ENCODE results near the gene TRIP13.

- TF ChIP-seq, protein P1, sequence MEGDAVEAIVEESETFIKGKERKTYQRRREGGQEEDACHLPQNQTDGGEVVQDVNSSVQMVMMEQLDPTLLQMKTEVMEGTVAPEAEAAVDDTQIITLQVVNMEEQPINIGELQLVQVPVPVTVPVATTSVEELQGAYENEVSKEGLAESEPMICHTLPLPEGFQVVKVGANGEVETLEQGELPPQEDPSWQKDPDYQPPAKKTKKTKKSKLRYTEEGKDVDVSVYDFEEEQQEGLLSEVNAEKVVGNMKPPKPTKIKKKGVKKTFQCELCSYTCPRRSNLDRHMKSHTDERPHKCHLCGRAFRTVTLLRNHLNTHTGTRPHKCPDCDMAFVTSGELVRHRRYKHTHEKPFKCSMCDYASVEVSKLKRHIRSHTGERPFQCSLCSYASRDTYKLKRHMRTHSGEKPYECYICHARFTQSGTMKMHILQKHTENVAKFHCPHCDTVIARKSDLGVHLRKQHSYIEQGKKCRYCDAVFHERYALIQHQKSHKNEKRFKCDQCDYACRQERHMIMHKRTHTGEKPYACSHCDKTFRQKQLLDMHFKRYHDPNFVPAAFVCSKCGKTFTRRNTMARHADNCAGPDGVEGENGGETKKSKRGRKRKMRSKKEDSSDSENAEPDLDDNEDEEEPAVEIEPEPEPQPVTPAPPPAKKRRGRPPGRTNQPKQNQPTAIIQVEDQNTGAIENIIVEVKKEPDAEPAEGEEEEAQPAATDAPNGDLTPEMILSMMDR (conservative IDR thresholded peaks at IDR 0.05; ENCODE audit: low read depth, low read length): no peak
- TF ChIP-seq CHD1 (IDR thresholded peaks at IDR 0.05; ENCODE audit: low read depth, low read length) (no peak), POLR2A (IDR thresholded peaks at IDR 0.05; ENCODE audit: low read depth, low read length) (no peak), MAZ (IDR thresholded peaks at IDR 0.05; ENCODE audit: borderline replicate concordance, low read depth, low read length) (no peak), MXI1 (IDR thresholded peaks at IDR 0.05; ENCODE audit: borderline replicate concordance, low read depth, low read length) (no peak), RAD21 (IDR thresholded peaks at IDR 0.05; ENCODE audit: low read length) (no peak), BHLHE40 (IDR thresholded peaks at IDR 0.05; ENCODE audit: low read depth, low read length) (no peak), CEBPB (IDR thresholded peaks at IDR 0.05; ENCODE audit: low read depth, low read length) (no peak), SMC3 (IDR thresholded peaks at IDR 0.05; ENCODE audit: low read depth, low read length) (no peak), NFE2L2 (IDR thresholded peaks at IDR 0.05; ENCODE audit: low read depth, low read length) (no peak)
- TF ChIP-seq, protein P2, sequence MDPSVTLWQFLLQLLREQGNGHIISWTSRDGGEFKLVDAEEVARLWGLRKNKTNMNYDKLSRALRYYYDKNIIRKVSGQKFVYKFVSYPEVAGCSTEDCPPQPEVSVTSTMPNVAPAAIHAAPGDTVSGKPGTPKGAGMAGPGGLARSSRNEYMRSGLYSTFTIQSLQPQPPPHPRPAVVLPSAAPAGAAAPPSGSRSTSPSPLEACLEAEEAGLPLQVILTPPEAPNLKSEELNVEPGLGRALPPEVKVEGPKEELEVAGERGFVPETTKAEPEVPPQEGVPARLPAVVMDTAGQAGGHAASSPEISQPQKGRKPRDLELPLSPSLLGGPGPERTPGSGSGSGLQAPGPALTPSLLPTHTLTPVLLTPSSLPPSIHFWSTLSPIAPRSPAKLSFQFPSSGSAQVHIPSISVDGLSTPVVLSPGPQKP (IDR thresholded peaks at IDR 0.05; ENCODE audit: borderline replicate concordance, low read depth, low read length): no peak
- TF ChIP-seq, protein P3, sequence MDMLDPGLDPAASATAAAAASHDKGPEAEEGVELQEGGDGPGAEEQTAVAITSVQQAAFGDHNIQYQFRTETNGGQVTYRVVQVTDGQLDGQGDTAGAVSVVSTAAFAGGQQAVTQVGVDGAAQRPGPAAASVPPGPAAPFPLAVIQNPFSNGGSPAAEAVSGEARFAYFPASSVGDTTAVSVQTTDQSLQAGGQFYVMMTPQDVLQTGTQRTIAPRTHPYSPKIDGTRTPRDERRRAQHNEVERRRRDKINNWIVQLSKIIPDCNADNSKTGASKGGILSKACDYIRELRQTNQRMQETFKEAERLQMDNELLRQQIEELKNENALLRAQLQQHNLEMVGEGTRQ (IDR thresholded peaks at IDR 0.05; ENCODE audit: low read depth, low read length): no peak
These were observed 29.4 kb upstream of the TRIP13 start for GRCh38 chr5:863244-863805.

Measured in IMR-90 (cell line).